Measurements from ENCODE around the gene TNFRSF1B.
"Not testable (repeated sequence)": the region's sequence is repeated elsewhere in the genome, so short reads cannot be mapped to it uniquely, and the experiment has no call there.

TNFRSF1B gene

GRCh38 chr1:12224092-12224491 lies 57.3 kb downstream of the TNFRSF1B start:
- not testable (repeated sequence) for DNase-seq

- no peak for DNase-seq
Measured at GRCh38 chr1:12228979-12229378, 62.2 kb downstream of the TNFRSF1B start.

- DNase-seq, result no peak
Measured at GRCh38 chr1:12229386-12229834, 62.6 kb downstream of the TNFRSF1B start.

GRCh38 chr1:12229835-12230548 lies 63.2 kb downstream of the TNFRSF1B start, which contains the start of gene VPS13D:
TSS of gene VPS13D (plus strand) at chr1:12230030. CDS start at chr1:12234267, 4,237 bp downstream.
- DNase-seq, result peak; percentile 89

- no peak for DNase-seq
Measured at GRCh38 chr1:12230549-12231275, 63.9 kb downstream of the TNFRSF1B start.

GRCh38 chr1:12231276-12231595 lies 64.4 kb downstream of the TNFRSF1B start:
- DNase-seq, result no peak

GRCh38 chr1:12232221-12232620 lies 65.4 kb downstream of the TNFRSF1B start:
- no peak for DNase-seq

- peak; percentile 37 for DNase-seq
Measured at GRCh38 chr1:12244078-12244477, 77.3 kb downstream of the TNFRSF1B start.

GRCh38 chr1:12244585-12244984 lies 77.8 kb downstream of the TNFRSF1B start:
- no peak for DNase-seq

- DNase-seq, result no peak
Measured at GRCh38 chr1:12245116-12245515, 78.3 kb downstream of the TNFRSF1B start.

- DNase-seq, result no peak
Measured at GRCh38 chr1:12245733-12246132, 78.9 kb downstream of the TNFRSF1B start.

- DNase-seq, result no peak
Measured at GRCh38 chr1:12246584-12246983, 79.8 kb downstream of the TNFRSF1B start.

- no peak for DNase-seq
Measured at GRCh38 chr1:12249181-12249580, 82.4 kb downstream of the TNFRSF1B start.

GRCh38 chr1:12249748-12250147 lies 83.0 kb downstream of the TNFRSF1B start:
- DNase-seq, result no peak

GRCh38 chr1:12251442-12251841 lies 84.7 kb downstream of the TNFRSF1B start:
- no peak for DNase-seq

GRCh38 chr1:12255913-12256312 lies 89.1 kb downstream of the TNFRSF1B start:
- no peak for DNase-seq

- DNase-seq, result no peak
Measured at GRCh38 chr1:12258272-12258671, 91.5 kb downstream of the TNFRSF1B start.
